Astrocyte of the cerebellum (primary cell): ENCODE results near the gene ENOX1.

ENCODE experiments used
- DNase-seq: peaks from one replicate; pipeline ENCODE4 v3.0.0-alpha.2; 2011; ENCODE audit warnings: low read depth
- H3K4me3 ChIP-seq: 2 replicates; pipeline ENCODE4 v1.5.1; 2011; ENCODE audit warnings: mild to moderate bottlenecking, low read depth, low read length, moderate library complexity
- in situ Hi-C: cut with HindIII; loops from 2 replicates; pipeline ENCODE4 v1.10.0; 2017; ENCODE audit warnings: low sequenced_read_pairs
- TF ChIP-seq, protein P1 (sequence below): IDR thresholded peaks from 2 replicates; pipeline ENCODE4 v1.5.1; 2012; ENCODE audit warnings: low read length, low read depth, moderate library complexity, mild to moderate bottlenecking; ENCODE audit errors: missing control alignments

The ENOX1 gene

DNA sequence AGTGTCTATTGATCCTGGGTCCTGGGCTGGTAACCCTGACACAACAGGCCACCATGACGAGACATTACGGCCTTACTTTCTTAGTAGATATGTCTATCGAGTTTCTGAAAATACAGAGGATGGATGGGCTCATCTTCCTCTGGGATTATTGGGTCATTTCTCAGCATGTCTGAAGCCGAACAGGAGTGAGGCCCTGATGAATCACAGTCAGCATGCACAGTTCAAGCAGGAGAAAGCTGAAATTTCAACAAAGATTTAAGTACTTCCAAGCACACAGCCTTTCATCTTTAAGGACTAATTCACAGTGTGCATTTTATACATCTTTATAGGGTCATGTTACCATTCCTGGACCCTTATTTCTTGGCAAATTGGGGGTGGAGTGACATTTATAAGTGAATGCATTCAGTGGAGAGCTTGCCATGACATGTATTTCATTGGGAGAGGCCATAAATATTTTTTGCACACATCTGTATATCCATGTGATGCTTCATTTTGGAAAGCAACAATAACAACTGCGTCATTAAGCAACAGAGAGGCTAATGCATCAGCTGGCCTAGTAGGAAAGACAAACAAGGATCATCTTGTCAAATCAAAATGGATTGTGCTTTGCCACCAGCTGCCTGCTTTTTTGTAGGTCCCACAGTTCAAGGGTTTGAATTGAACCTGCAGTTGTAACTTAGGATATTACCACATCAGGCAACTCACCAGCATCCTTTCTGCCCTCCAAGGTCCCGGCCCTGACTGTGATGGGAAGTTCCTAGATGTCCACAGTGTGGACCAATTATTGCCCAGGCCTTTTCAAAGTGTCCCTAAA, 619.9 kb downstream of the ENOX1 start:
- H3K4me3 ChIP-seq: no peak overlapping the region
- no peak for DNase-seq
- in situ Hi-C loops: no loop called here
- TF ChIP-seq, protein P1, sequence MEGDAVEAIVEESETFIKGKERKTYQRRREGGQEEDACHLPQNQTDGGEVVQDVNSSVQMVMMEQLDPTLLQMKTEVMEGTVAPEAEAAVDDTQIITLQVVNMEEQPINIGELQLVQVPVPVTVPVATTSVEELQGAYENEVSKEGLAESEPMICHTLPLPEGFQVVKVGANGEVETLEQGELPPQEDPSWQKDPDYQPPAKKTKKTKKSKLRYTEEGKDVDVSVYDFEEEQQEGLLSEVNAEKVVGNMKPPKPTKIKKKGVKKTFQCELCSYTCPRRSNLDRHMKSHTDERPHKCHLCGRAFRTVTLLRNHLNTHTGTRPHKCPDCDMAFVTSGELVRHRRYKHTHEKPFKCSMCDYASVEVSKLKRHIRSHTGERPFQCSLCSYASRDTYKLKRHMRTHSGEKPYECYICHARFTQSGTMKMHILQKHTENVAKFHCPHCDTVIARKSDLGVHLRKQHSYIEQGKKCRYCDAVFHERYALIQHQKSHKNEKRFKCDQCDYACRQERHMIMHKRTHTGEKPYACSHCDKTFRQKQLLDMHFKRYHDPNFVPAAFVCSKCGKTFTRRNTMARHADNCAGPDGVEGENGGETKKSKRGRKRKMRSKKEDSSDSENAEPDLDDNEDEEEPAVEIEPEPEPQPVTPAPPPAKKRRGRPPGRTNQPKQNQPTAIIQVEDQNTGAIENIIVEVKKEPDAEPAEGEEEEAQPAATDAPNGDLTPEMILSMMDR: no peak
